GM23248 (cell line): ENCODE results near the gene GOLIM4.

Experiments
- EZH2 ChIP-seq: fragments of 200-600 bp; sonication (generic); IDR thresholded peaks from 2 replicates; pipeline ENCODE4 v1.6.1; 2018; ENCODE audit warnings: antibody characterized with exemption, mild to moderate bottlenecking; ENCODE audit not compliant: insufficient read depth, poor library complexity, severe bottlenecking
- EZH2phosphoT487 ChIP-seq: fragments of 200-600 bp; sonication (generic); IDR thresholded peaks from 2 replicates; pipeline ENCODE4 v1.6.1; 2018; ENCODE audit warnings: antibody characterized with exemption, moderate library complexity, mild to moderate bottlenecking, low read depth; ENCODE audit not compliant: insufficient read depth

DNA sequence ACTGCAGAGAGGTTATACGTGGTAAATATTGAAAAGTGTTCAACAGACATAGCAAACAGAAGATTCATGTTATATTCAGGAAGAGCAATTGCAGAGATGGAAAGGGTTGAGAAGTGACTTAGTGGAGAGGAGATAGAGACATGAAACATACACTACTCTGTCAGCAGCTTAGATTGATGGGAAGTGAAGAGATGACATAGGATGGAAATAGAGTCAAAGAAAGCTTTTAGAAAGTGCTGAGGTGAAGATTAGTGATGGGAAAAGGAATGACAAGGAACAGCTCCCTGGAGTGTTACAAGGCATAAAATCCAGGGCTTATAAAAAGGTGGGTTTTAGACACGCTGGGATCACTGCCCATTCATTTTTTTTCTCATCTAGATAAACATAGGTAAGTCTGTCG lies 17.2 kb upstream of the GOLIM4 start:
- TF ChIP-seq EZH2phosphoT487 (no peak), EZH2 (no peak)
